Measurements from ENCODE around the gene LAMA2.

- TF ChIP-seq NFIC (IDR thresholded peaks at IDR 0.05) (no peak), CREB1 (IDR thresholded peaks at IDR 0.05; ENCODE audit: low read depth) (no peak), USF1 (IDR thresholded peaks at IDR 0.05) (no peak), TEAD4 (IDR thresholded peaks at IDR 0.05) (no peak), EP300 (IDR thresholded peaks at IDR 0.05; ENCODE audit: borderline replicate concordance) (no peak), YY1 (IDR thresholded peaks at IDR 0.05; ENCODE audit: low read depth) (no peak), REST (IDR thresholded peaks at IDR 0.05; ENCODE audit: low read depth) (no peak), EGR1 (IDR thresholded peaks at IDR 0.05) (no peak), MAX (IDR thresholded peaks at IDR 0.05) (no peak), TCF12 (IDR thresholded peaks at IDR 0.05; ENCODE audit: low read depth) (no peak), CEBPB (IDR thresholded peaks at IDR 0.05) (no peak), FOXM1 (IDR thresholded peaks at IDR 0.05; ENCODE audit: borderline replicate concordance, low read depth) (no peak), RAD21 (IDR thresholded peaks at IDR 0.05; ENCODE audit: low read depth) (no peak), TAF1 (IDR thresholded peaks at IDR 0.05; ENCODE audit: low read depth) (no peak)
These were observed 598.8 kb downstream of the LAMA2 start for GRCh38 chr6:129481706-129482105.
